K562 (cell line): ENCODE results near the gene FAM186B. TPM values are rescaled to one million over a fixed set of nuclear protein-coding genes. Genes with fewer than 3 reads are reported as not detected.

Experiments used
- ATAC-seq: fragments of 200-7000 bp; cut with Tn5 transposase; 3 replicates; pipeline ENCODE4 v1.9.1; 2020; ENCODE audit warnings: moderate library complexity
- BruUV-seq: library from RNA; stranded (reverse); fragments of 400-500 nt; replicated peaks from 2 replicates; lab custom pipeline; 2021; lab: Mats Ljungman, UMichigan
- CTCF ChIA-PET: fragments of 300-600 bp; formaldehyde crosslinking; extraction: SDS; loops from one replicate; lab custom pipeline; 2021; ENCODE audit warnings: low intra/inter-chr PET ratio; lab: Yijun Ruan, JAX
- POLR2A ChIA-PET: fragments of 300-600, 350-650 bp; sonication (Branson Sonifier 250); formaldehyde crosslinking; extraction: SDS; loops from one replicate; lab custom pipeline; 2021; ENCODE audit warnings: antibody characterized with exemption, inconsistent platforms; lab: Yijun Ruan, JAX
- DNase-seq, 4 experiments: peaks; one replicate each; pipeline versions ENCODE4 v3.0.0 to v3.0.0-alpha.2; 2011 to 2018; ENCODE audit warnings: low spot score in 3 of 4, mixed read lengths in 3 of 4; ENCODE audit errors: extremely low read depth in 1 of 4
- FAIRE-seq: peaks from 2 replicates; lab custom pipeline; 2011; peaks lifted over from hg19 to GRCh38; lab: Jason Lieb, UNC
- H2AFZ ChIP-seq: 2 replicates; pipeline ENCODE4 v1.6.0; 2011; ENCODE audit warnings: low read depth, low read length, control low read depth, inconsistent platforms
- H3K27ac ChIP-seq: fragments of 200-600 bp; 3 replicates; pipeline ENCODE4 v1.8.0; 2011; ENCODE audit warnings: low read depth, mild to moderate bottlenecking, control low read depth, inconsistent platforms, low read length, moderate library complexity, mixed read lengths; ENCODE audit errors: extremely low read depth
- H3K27me3 ChIP-seq, 2 experiments: fragments of 300-600 bp in 1 of 2; 2 replicates in 1 of 2; 3 replicates in 1 of 2; pipeline versions ENCODE4 v1.6.0 to v1.8.0; 2011; ENCODE audit warnings: inconsistent platforms in 2 of 2, low read length in 2 of 2, mild to moderate bottlenecking in 1 of 2, mixed read lengths in 1 of 2, moderate library complexity in 1 of 2; ENCODE audit not compliant: control insufficient read depth in 2 of 2, insufficient read depth in 2 of 2
- H3K36me3 ChIP-seq: fragments of 300-600 bp; 3 replicates; pipeline ENCODE4 v1.8.0; 2011; ENCODE audit warnings: mild to moderate bottlenecking, low read length, inconsistent platforms; ENCODE audit not compliant: control insufficient read depth, insufficient read depth
- H3K4me1 ChIP-seq, 2 experiments: fragments of 200-600 bp in 1 of 2; replicated peaks in 1 of 2; 2 replicates in 1 of 2; 3 replicates in 1 of 2; pipeline versions ENCODE4 v1.5.1 to v1.8.0; 2011; ENCODE audit warnings: inconsistent platforms in 2 of 2, low read length in 2 of 2, mild to moderate bottlenecking in 1 of 2, mixed read lengths in 1 of 2, moderate library complexity in 1 of 2; ENCODE audit not compliant: control insufficient read depth in 2 of 2, insufficient read depth in 2 of 2
- H3K4me2 ChIP-seq: 2 replicates; pipeline ENCODE4 v1.6.1; 2011; ENCODE audit warnings: low read length, control low read depth, inconsistent platforms, mixed read lengths; ENCODE audit not compliant: insufficient read depth
- H3K4me3 ChIP-seq: fragments of 200-600 bp; sonication (generic), shearing (Covaris generic); 2 replicates; pipeline ENCODE4 v1.5.1; 2016; ENCODE audit warnings: control low read depth, inconsistent platforms
- H3K79me2 ChIP-seq: fragments of 200-600 bp; 3 replicates; pipeline ENCODE4 v1.8.0; 2011; ENCODE audit warnings: low read length, inconsistent platforms; ENCODE audit not compliant: control insufficient read depth, insufficient read depth
- H3K9ac ChIP-seq, 2 experiments: 2 replicates each; pipeline versions ENCODE4 v1.6.0 to v1.6.1; 2011; ENCODE audit warnings: low read depth in 2 of 2, low read length in 2 of 2, control low read depth in 1 of 2, inconsistent platforms in 1 of 2, mild to moderate bottlenecking in 1 of 2, mixed read lengths in 1 of 2; ENCODE audit not compliant: insufficient read depth in 1 of 2
- H3K9me1 ChIP-seq: one replicate; pipeline ENCODE4 v1.6.0; 2011; ENCODE audit warnings: inconsistent platforms, mild to moderate bottlenecking, low read length, moderate library complexity; ENCODE audit not compliant: control insufficient read depth, insufficient read depth
- H3K9me3 ChIP-seq: replicated peaks from 2 replicates; pipeline ENCODE4 v1.5.1; 2011; ENCODE audit warnings: low read depth, low read length, inconsistent platforms; ENCODE audit not compliant: control insufficient read depth, insufficient read depth
- H4K20me1 ChIP-seq: replicated peaks from 2 replicates; pipeline ENCODE4 v1.6.1; 2011; ENCODE audit warnings: low read length, inconsistent platforms, mixed read lengths; ENCODE audit not compliant: control insufficient read depth, insufficient read depth
- ATF2 ChIP-seq: sonication (generic); formaldehyde crosslinking; IDR thresholded peaks from 2 replicates; pipeline ENCODE4 v1.8.1; 2022; ENCODE audit warnings: missing genetic modification reagents
- ETV1 ChIP-seq: fragments of 450-650 bp; conservative IDR thresholded peaks from 2 replicates; pipeline ENCODE4 v1.6.1; 2016; ENCODE audit warnings: missing genetic modification characterization, control low read depth, low read depth, missing compliant biosample characterization
- MYBL2 ChIP-seq, 2 experiments: fragments of 450-650 bp in 1 of 2; sonication (generic) in 1 of 2; formaldehyde crosslinking in 1 of 2; IDR thresholded peaks; 2 replicates each; pipeline versions ENCODE4 v1.6.1 to v1.8.1; 2017 to 2022; ENCODE audit warnings: borderline replicate concordance in 1 of 2, inconsistent platforms in 1 of 2, low read depth in 1 of 2, mild to moderate bottlenecking in 1 of 2, missing genetic modification reagents in 1 of 2, moderate library complexity in 1 of 2
- NFRKB ChIP-seq: fragments of 450-650 bp; IDR thresholded peaks from 2 replicates; pipeline ENCODE4 v1.6.1; 2016; ENCODE audit warnings: low read depth
- PCBP1 ChIP-seq: fragments of 200-400 bp; formaldehyde crosslinking; IDR thresholded peaks from 2 replicates; pipeline ENCODE4 v1.6.1; 2018; ENCODE audit warnings: mild to moderate bottlenecking, low read depth, low read length; ENCODE audit not compliant: poor library complexity, severe bottlenecking
- SP2 ChIP-seq: IDR thresholded peaks from 2 replicates; pipeline ENCODE4 v1.6.1; 2011; ENCODE audit warnings: mild to moderate bottlenecking, low read depth, low read length, moderate library complexity; ENCODE audit not compliant: poor library complexity, severe bottlenecking; ENCODE audit errors: extremely low read depth
- TEAD1 ChIP-seq, 2 experiments: fragments of 450-650 bp in 1 of 2; sonication (generic) in 1 of 2; formaldehyde crosslinking; IDR thresholded peaks; 2 replicates each; pipeline versions ENCODE4 v1.4.0 to v1.8.0; 2020 to 2022; ENCODE audit warnings: mild to moderate bottlenecking in 2 of 2, missing genetic modification reagents in 1 of 2
- ZNF589 ChIP-seq: fragments of 200-800 bp; sonication (Bioruptor generic); IDR thresholded peaks from 2 replicates; pipeline ENCODE4 v1.6.1; 2016; ENCODE audit warnings: low read depth, missing genetic modification characterization, missing compliant biosample characterization
- WGBS: fragments of 100-300 bp; shearing (Covaris generic); methylation state at CpG from one replicate; pipeline ENCODE4 v1.1.6; 2016; ENCODE audit warnings: low coverage, mixed read lengths; ENCODE audit not compliant: insufficient coverage; ENCODE audit errors: missing lambda C conversion rate; 5-methylcytosine and 5-hydroxymethylcytosine counted together
- in situ Hi-C: fragments of 300-500 bp; cut with MboI; formaldehyde crosslinking; loops from 4 replicates; pipeline ENCODE4 v1.15.0; 2018; ENCODE audit warnings: inconsistent platforms, mixed read lengths
- intact Hi-C: fragments of 100-400 bp; cut with micrococcal nuclease; formaldehyde crosslinking; loops from 2 replicates; pipeline ENCODE4 v1.14.2; 2022
- polyA plus RNA-seq, 8 experiments: library from polyadenylated mRNA; depleted of rRNA in 4 of 8; stranded (reverse) in 5 of 8; unstranded in 3 of 8; fragments of >200 nt; fragmentation: Nextera tagmentation in 2 of 8; fragmentation: Illumina TruSeq in 1 of 8; extraction: Ambion mirVana in 2 of 8; extraction: Trizol in 1 of 8; gene quantifications; 2 replicates each; pipeline versions ENCODE4 v1.2.1 to v1.2.3, GENCODE V29; 2011 to 2014; ENCODE audit warnings: inconsistent platforms in 1 of 8, missing spikeins in 1 of 8
- total RNA-seq, 7 experiments: library from RNA; depleted of rRNA in 6 of 7; stranded (reverse); fragments of >200 nt in 6 of 7; fragmentation: Illumina TruSeq in 2 of 7; extraction: Trizol in 2 of 7; gene quantifications; 2 replicates each; pipeline versions ENCODE4 v1.2.1 to v1.2.3, GENCODE V29; 2011 to 2021; ENCODE audit warnings: low replicate concordance in 1 of 7
- TF ChIP-seq, protein P1 (sequence below): fragments of 450-650 bp; formaldehyde crosslinking; IDR thresholded peaks from 2 replicates; pipeline ENCODE4 v1.4.0; 2020; ENCODE audit warnings: mild to moderate bottlenecking
- TF ChIP-seq, protein P2 (sequence below): fragments of 250-450 bp; sonication (Bioruptor Pico); IDR thresholded peaks from 2 replicates; pipeline ENCODE4 v1.4.0; 2020; ENCODE audit warnings: mild to moderate bottlenecking, moderate library complexity
- TF ChIP-seq, protein P3 (sequence below): conservative IDR thresholded peaks from 2 replicates; pipeline ENCODE4 v1.6.1; 2011; ENCODE audit warnings: low read depth, mild to moderate bottlenecking, low read length; ENCODE audit not compliant: control insufficient read depth

The FAM186B gene
- total and polyA plus RNA-seq, 9 of the 15 experiments (the other 6 are each of a cell fraction or from before 2014, with no cell fraction given): 0.07 to 0.42 (median 0.15) TPM

DNA sequence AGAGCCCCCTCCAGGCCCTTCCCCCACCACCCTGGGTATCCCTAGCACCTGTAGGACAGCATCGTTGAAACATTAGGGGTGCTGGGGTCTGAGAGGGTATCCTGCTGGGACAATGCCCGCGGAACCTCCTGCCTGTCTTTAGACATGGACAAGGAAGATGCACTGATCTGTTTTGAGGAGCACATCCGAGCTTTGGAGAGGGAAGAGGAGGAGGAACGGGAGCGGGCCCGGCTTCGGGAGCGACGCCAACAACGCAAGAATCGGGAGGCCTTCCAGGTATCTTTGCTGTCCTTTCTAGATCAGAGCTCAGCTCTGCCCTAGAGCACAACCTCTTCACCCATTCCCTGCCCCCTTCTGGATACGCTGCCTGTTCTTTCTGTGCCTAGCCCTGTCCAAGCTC, 31.1 kb upstream of the FAM186B start (continued):
- TF ChIP-seq SP2 (no peak), NFRKB (no peak), ETV1 (tag) (no peak)
- TF ChIP-seq, protein P1, sequence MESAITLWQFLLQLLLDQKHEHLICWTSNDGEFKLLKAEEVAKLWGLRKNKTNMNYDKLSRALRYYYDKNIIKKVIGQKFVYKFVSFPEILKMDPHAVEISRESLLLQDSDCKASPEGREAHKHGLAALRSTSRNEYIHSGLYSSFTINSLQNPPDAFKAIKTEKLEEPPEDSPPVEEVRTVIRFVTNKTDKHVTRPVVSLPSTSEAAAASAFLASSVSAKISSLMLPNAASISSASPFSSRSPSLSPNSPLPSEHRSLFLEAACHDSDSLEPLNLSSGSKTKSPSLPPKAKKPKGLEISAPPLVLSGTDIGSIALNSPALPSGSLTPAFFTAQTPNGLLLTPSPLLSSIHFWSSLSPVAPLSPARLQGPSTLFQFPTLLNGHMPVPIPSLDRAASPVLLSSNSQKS: no peak

GRCh38 chr12:49635656-49636055, 30.2 kb upstream of the FAM186B start:
- H3K4me2 ChIP-seq: no peak overlapping the region
- H3K79me2 ChIP-seq: no peaks in the 10 kb centered on the region
- no peak overlapping the region for H3K4me3 ChIP-seq
- no peaks in the 10 kb centered on the region for H3K36me3 ChIP-seq
- WGBS: 72% methylated on average over 4 of the region's 4 CpGs
- ATAC-seq (no peak), FAIRE-seq (no peak), DNase-seq (no peak)
- H3K9me3 ChIP-seq: no peaks in the 10 kb centered on the region
- no peaks in the 10 kb centered on the region for H4K20me1 ChIP-seq
- H3K4me1 ChIP-seq: peaks cover 3 to 11% of the 10 kb centered on the region in 2 experiments; a peak in 3 of 5 replicates
- ChIA-PET POLR2A (interaction anchor here (0.6 to 3.2 kb wide), 8 partner anchors 8 to 115 kb away, joined by 3 to 18 read pairs (median 5); partner anchors contain the start of gene TMBIM6), CTCF (interaction anchor here (0.7 kb wide), 1 partner anchor 127 kb away, joined by 3 read pairs; no protein-coding TSS in a partner anchor)
- no peaks in the 10 kb centered on the region for H3K9me1 ChIP-seq
- H3K27ac ChIP-seq: no peak overlapping the region
- no peak overlapping the region for H3K9ac ChIP-seq
- no peak overlapping the region for H2AFZ ChIP-seq
- intact Hi-C loops: loop anchor here (2.0 kb wide), 1 partner anchor 71 kb away; the partner anchor contains the start of gene FMNL3
- no TSS peak for BruUV-seq
- in situ Hi-C loops: no loop called here
- H3K27me3 ChIP-seq: no peaks in the 10 kb centered on the region
- TF ChIP-seq, protein P2, sequence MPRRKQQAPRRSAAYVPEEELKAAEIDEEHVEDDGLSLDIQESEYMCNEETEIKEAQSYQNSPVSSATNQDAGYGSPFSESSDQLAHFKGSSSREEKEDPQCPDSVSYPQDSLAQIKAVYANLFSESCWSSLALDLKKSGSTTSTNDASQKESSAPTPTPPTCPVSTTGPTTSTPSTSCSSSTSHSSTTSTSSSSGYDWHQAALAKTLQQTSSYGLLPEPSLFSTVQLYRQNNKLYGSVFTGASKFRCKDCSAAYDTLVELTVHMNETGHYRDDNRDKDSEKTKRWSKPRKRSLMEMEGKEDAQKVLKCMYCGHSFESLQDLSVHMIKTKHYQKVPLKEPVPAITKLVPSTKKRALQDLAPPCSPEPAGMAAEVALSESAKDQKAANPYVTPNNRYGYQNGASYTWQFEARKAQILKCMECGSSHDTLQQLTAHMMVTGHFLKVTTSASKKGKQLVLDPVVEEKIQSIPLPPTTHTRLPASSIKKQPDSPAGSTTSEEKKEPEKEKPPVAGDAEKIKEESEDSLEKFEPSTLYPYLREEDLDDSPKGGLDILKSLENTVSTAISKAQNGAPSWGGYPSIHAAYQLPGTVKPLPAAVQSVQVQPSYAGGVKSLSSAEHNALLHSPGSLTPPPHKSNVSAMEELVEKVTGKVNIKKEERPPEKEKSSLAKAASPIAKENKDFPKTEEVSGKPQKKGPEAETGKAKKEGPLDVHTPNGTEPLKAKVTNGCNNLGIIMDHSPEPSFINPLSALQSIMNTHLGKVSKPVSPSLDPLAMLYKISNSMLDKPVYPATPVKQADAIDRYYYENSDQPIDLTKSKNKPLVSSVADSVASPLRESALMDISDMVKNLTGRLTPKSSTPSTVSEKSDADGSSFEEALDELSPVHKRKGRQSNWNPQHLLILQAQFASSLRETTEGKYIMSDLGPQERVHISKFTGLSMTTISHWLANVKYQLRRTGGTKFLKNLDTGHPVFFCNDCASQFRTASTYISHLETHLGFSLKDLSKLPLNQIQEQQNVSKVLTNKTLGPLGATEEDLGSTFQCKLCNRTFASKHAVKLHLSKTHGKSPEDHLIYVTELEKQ (CRISPR knock-in tag): no peak
- no peak for TF ChIP-seq ATF2
- TF ChIP-seq PCBP1: no peak
- no peak for TF ChIP-seq TEAD1 (CRISPR knock-in tag; IDR thresholded peaks at IDR 0.05)
- TF ChIP-seq ZNF589 (CRISPR knock-in tag): no peak
- TF ChIP-seq, protein P3, sequence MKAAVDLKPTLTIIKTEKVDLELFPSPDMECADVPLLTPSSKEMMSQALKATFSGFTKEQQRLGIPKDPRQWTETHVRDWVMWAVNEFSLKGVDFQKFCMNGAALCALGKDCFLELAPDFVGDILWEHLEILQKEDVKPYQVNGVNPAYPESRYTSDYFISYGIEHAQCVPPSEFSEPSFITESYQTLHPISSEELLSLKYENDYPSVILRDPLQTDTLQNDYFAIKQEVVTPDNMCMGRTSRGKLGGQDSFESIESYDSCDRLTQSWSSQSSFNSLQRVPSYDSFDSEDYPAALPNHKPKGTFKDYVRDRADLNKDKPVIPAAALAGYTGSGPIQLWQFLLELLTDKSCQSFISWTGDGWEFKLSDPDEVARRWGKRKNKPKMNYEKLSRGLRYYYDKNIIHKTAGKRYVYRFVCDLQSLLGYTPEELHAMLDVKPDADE: no peak
- TF ChIP-seq MYBL2 (IDR thresholded peaks at IDR 0.05; ENCODE audit: low read depth): no peak
- no peak for TF ChIP-seq MYBL2 (CRISPR knock-in tag; IDR thresholded peaks at IDR 0.05; ENCODE audit: borderline replicate concordance)
